ENCODE measurements around the gene HLF. TPM values are rescaled to one million over a fixed set of nuclear protein-coding genes. Genes with fewer than 3 reads are reported as not detected.

Gene HLF
- total and polyA plus RNA-seq, 8 donors, result 1.6 to 42.4 (median 9.6) TPM

- WGBS, 5 donors, result 94 to 100% (median 100%) methylated on average over 1 of the region's 1 CpG
- no peak overlapping the region for H3K27ac ChIP-seq
- H3K9me3 ChIP-seq, result no peaks in the 10 kb centered on the region
- H3K27me3 ChIP-seq, result no peaks in the 10 kb centered on the region
- TF ChIP-seq EP300 (IDR thresholded peaks at IDR 0.05), result no peak
- no peak for TF ChIP-seq POLR2A (IDR thresholded peaks at IDR 0.05)
- no peak for TF ChIP-seq POLR2AphosphoS5 (IDR thresholded peaks at IDR 0.05)
- no peak for TF ChIP-seq CTCF (IDR thresholded peaks at IDR 0.05)
- intact Hi-C loops (cut with DNase I; ENCODE audit: low total_unique reads), result no loop called here
- no peaks in the 10 kb centered on the region for H3K36me3 ChIP-seq
- peaks cover 0 to 34% (median 12%) of the 10 kb centered on the region in 4 donors for H3K4me1 ChIP-seq
- no peak for DNase-seq
- H3K4me3 ChIP-seq, result no peak overlapping the region
Observed at GRCh38 chr17:55296699-55297098, 31.9 kb downstream of the HLF start.

GRCh38 chr17:55298111-55298730 is 33.5 kb downstream of the HLF start:
- Histone ChIP-seq H3K4me1 (peaks cover 0 to 49% (median 22%) of the 10 kb centered on the region in 4 donors), H3K36me3 (no peaks in the 10 kb centered on the region), H3K4me3 (no peak overlapping the region), H3K27me3 (no peaks in the 10 kb centered on the region), H3K9me3 (no peaks in the 10 kb centered on the region), H3K27ac (no peak overlapping the region)
- TF ChIP-seq POLR2A (IDR thresholded peaks at IDR 0.05), result no peak
- no peak for TF ChIP-seq CTCF (IDR thresholded peaks at IDR 0.05)
- no peak for TF ChIP-seq POLR2AphosphoS5 (IDR thresholded peaks at IDR 0.05)
- TF ChIP-seq EP300 (IDR thresholded peaks at IDR 0.05), result no peak
- 79 to 88% (median 84%) methylated on average over 3 of the region's 3 CpGs for WGBS, 5 donors
- intact Hi-C loops (cut with DNase I; ENCODE audit: low total_unique reads), result no loop called here
- DNase-seq, result no peak

GRCh38 chr17:55299162-55299838 is 34.5 kb downstream of the HLF start:
- Histone ChIP-seq H3K27ac (no peak overlapping the region), H3K36me3 (no peaks in the 10 kb centered on the region), H3K9me3 (no peaks in the 10 kb centered on the region), H3K27me3 (no peaks in the 10 kb centered on the region), H3K4me3 (no peak overlapping the region), H3K4me1 (peaks cover 0 to 55% (median 21%) of the 10 kb centered on the region in 4 donors)
- no peak for TF ChIP-seq POLR2A (IDR thresholded peaks at IDR 0.05)
- TF ChIP-seq POLR2AphosphoS5 (IDR thresholded peaks at IDR 0.05), result no peak
- no peak for TF ChIP-seq CTCF (IDR thresholded peaks at IDR 0.05)
- TF ChIP-seq EP300 (IDR thresholded peaks at IDR 0.05), result no peak
- no peak for DNase-seq
- intact Hi-C loops (cut with DNase I; ENCODE audit: low total_unique reads), result no loop called here
- WGBS, 5 donors, result 92 to 97% (median 93%) methylated on average over 10 of the region's 10 CpGs

- no peak overlapping the region for H3K27ac ChIP-seq
- no peak overlapping the region for H3K4me3 ChIP-seq
- intact Hi-C loops (cut with DNase I; ENCODE audit: low total_unique reads), result no loop called here
- H3K9me3 ChIP-seq, result no peaks in the 10 kb centered on the region
- no peaks in the 10 kb centered on the region for H3K36me3 ChIP-seq
- 82 to 98% (median 90%) methylated on average over 4 of the region's 4 CpGs for WGBS, 5 donors
- TF ChIP-seq EP300 (IDR thresholded peaks at IDR 0.05) (no peak), CTCF (IDR thresholded peaks at IDR 0.05) (no peak), POLR2AphosphoS5 (IDR thresholded peaks at IDR 0.05) (no peak), POLR2A (IDR thresholded peaks at IDR 0.05) (no peak)
- peaks cover 0 to 58% (median 17%) of the 10 kb centered on the region in 4 donors for H3K4me1 ChIP-seq
- DNase-seq, result no peak
- H3K27me3 ChIP-seq, result no peaks in the 10 kb centered on the region
Observed at GRCh38 chr17:55299890-55300289, 35.1 kb downstream of the HLF start.

All from stomach (tissue), 9 donors.